Muscle of leg (tissue), 11 donors: ENCODE data around the gene TTC23. TPM values are rescaled to one million over a fixed set of nuclear protein-coding genes. Genes with fewer than 3 reads are reported as not detected.

Experiments used
- DNase-seq: peaks from one replicate; pipeline ENCODE4 v3.0.0; 2013
- H3K27ac ChIP-seq: one replicate; pipeline ENCODE4 v1.5.1; 2013; ENCODE audit warnings: mild to moderate bottlenecking, low read length, control low read depth
- H3K27me3 ChIP-seq: one replicate; pipeline ENCODE4 v1.6.1; 2013; ENCODE audit warnings: low read length; ENCODE audit not compliant: control insufficient read depth, insufficient read depth
- H3K36me3 ChIP-seq: one replicate; pipeline ENCODE4 v1.6.1; 2013; ENCODE audit warnings: low read length; ENCODE audit not compliant: control insufficient read depth, insufficient read depth
- H3K4me1 ChIP-seq: one replicate; pipeline ENCODE4 v1.6.1; 2013; ENCODE audit warnings: low read length; ENCODE audit not compliant: control insufficient read depth, insufficient read depth
- H3K4me3 ChIP-seq: one replicate; pipeline ENCODE4 v1.5.1; 2013; ENCODE audit warnings: low read length, control low read depth
- H3K9me3 ChIP-seq: replicated peaks from 2 replicates; pipeline ENCODE4 v1.6.1; 2013; ENCODE audit warnings: low read depth, low read length; ENCODE audit not compliant: control insufficient read depth
- WGBS: methylation state at CpG from one replicate; pipeline ENCODE4 v1.1.5; 2013; ENCODE audit warnings: missing lambda C conversion rate; ENCODE audit not compliant: insufficient coverage; 5-methylcytosine and 5-hydroxymethylcytosine counted together
- polyA plus RNA-seq, 8 donors: library from polyadenylated mRNA; unstranded; fragments of 120-200 nt; gene quantifications; one replicate each; pipeline versions ENCODE4 v1.2.1 to v1.2.3, GENCODE V29; 2013; ENCODE audit warnings: inconsistent platforms in 1 of 8, low replicate concordance in 1 of 8; ENCODE audit not compliant: insufficient read length in 8 of 8, insufficient read depth in 1 of 8
- total RNA-seq: library from RNA; stranded (reverse); fragments of 120-200 nt; gene quantifications from one replicate; pipeline ENCODE4 v1.2.4, GENCODE V29; 2013

TTC23 gene
- total and polyA plus RNA-seq, 9 donors: 16.3 to 22.3 (median 18.6) TPM

GRCh38 chr15:99105514-99106341 lies 143.7 kb downstream of the TTC23 start:
- Histone ChIP-seq H3K27me3 (peaks cover 32% of the 10 kb centered on the region), H3K4me1 (peaks cover 33% of the 10 kb centered on the region), H3K36me3 (no peaks in the 10 kb centered on the region), H3K4me3 (peak overlapping the region; percentile 45), H3K27ac (peak overlapping the region; percentile 25), H3K9me3 (no peaks in the 10 kb centered on the region)
- under 1% methylated on average over 116 of the region's 116 CpGs for WGBS
- peak; percentile 80 for DNase-seq

- Histone ChIP-seq H3K27me3 (peaks cover 36% of the 10 kb centered on the region), H3K9me3 (no peaks in the 10 kb centered on the region)
- under 1% methylated on average over 91 of the region's 91 CpGs for WGBS
These were observed 144.4 kb downstream of the TTC23 start, which contains the start of gene SYNM for GRCh38 chr15:99104788-99105513. TSS of gene SYNM (plus strand) at chr15:99105080. CDS start at chr15:99105200, 120 bp downstream.

GRCh38 chr15:99103279-99103678 lies 146.1 kb downstream of the TTC23 start:
- 90% methylated on average over 2 of the region's 2 CpGs for WGBS
- DNase-seq: no peak
- Histone ChIP-seq H3K4me3 (no peak overlapping the region), H3K9me3 (no peaks in the 10 kb centered on the region), H3K4me1 (peaks cover 20% of the 10 kb centered on the region), H3K36me3 (no peaks in the 10 kb centered on the region), H3K27ac (no peak overlapping the region), H3K27me3 (peaks cover 47% of the 10 kb centered on the region)

More at GRCh38 chr15:99104788-99105513, 144.4 kb downstream of the TTC23 start, which contains the start of gene SYNM:
- Histone ChIP-seq H3K4me3 (peak within 1 kb of the TSS; percentile 50), H3K4me1 (peaks cover 33% of the 10 kb centered on the region), H3K27ac (peak within 1 kb of the TSS; percentile 74), H3K36me3 (no peaks in the 10 kb centered on the region)
- DNase-seq: peak; percentile 88

- Histone ChIP-seq H3K36me3 (no peaks in the 10 kb centered on the region), H3K27ac (no peak overlapping the region), H3K27me3 (peaks cover 47% of the 10 kb centered on the region), H3K4me1 (peaks cover 18% of the 10 kb centered on the region), H3K4me3 (no peak overlapping the region), H3K9me3 (no peaks in the 10 kb centered on the region)
- WGBS: 55% methylated on average over 6 of the region's 13 CpGs
- DNase-seq: no peak
These were observed 146.8 kb downstream of the TTC23 start for GRCh38 chr15:99102332-99103235.

- DNase-seq: no peak
- no peak overlapping the region for H3K27ac ChIP-seq
- no peaks in the 10 kb centered on the region for H3K9me3 ChIP-seq
- no peaks in the 10 kb centered on the region for H3K36me3 ChIP-seq
- no peak overlapping the region for H3K4me3 ChIP-seq
- H3K27me3 ChIP-seq: peaks cover 38% of the 10 kb centered on the region
- H3K4me1 ChIP-seq: peaks cover 8% of the 10 kb centered on the region
- WGBS: 66% methylated on average over 7 of the region's 7 CpGs
These were observed 147.9 kb downstream of the TTC23 start for GRCh38 chr15:99101501-99101900.

- Histone ChIP-seq H3K4me1 (peaks cover 3% of the 10 kb centered on the region), H3K27ac (no peak overlapping the region), H3K9me3 (no peaks in the 10 kb centered on the region), H3K36me3 (no peaks in the 10 kb centered on the region), H3K4me3 (peak overlapping the region; percentile 39), H3K27me3 (peaks cover 31% of the 10 kb centered on the region)
- WGBS: 1% methylated on average over 44 of the region's 50 CpGs
- DNase-seq: peak; percentile 79
These were observed 148.9 kb downstream of the TTC23 start for GRCh38 chr15:99100245-99101173.

- Histone ChIP-seq H3K36me3 (no peaks in the 10 kb centered on the region), H3K4me3 (no peak overlapping the region), H3K4me1 (peaks cover 3% of the 10 kb centered on the region), H3K9me3 (no peaks in the 10 kb centered on the region), H3K27ac (no peak overlapping the region), H3K27me3 (peaks cover 31% of the 10 kb centered on the region)
- DNase-seq: no peak
- 90% methylated on average over 6 of the region's 7 CpGs for WGBS
These were observed 149.7 kb downstream of the TTC23 start for GRCh38 chr15:99099661-99100060.

GRCh38 chr15:99098991-99099390 lies 150.4 kb downstream of the TTC23 start:
- Histone ChIP-seq H3K9me3 (no peaks in the 10 kb centered on the region), H3K4me3 (no peak overlapping the region), H3K27me3 (peaks cover 31% of the 10 kb centered on the region), H3K36me3 (no peaks in the 10 kb centered on the region), H3K27ac (no peak overlapping the region), H3K4me1 (peaks cover 3% of the 10 kb centered on the region)
- WGBS: 43% methylated on average over 2 of the region's 6 CpGs
- DNase-seq: no peak

GRCh38 chr15:99098426-99098825 lies 151.0 kb downstream of the TTC23 start:
- no peaks in the 10 kb centered on the region for H3K9me3 ChIP-seq
- H3K27me3 ChIP-seq: peaks cover 31% of the 10 kb centered on the region
- no peaks in the 10 kb centered on the region for H3K36me3 ChIP-seq
- peaks cover 3% of the 10 kb centered on the region for H3K4me1 ChIP-seq
- DNase-seq: no peak
- H3K4me3 ChIP-seq: no peak overlapping the region
- H3K27ac ChIP-seq: no peak overlapping the region
- 93% methylated on average over 9 of the region's 12 CpGs for WGBS
